AG09309 (cell line): ENCODE measurements around the gene HMCN1.
A peak's percentile ranks its signal among the peaks of the same experiment; 100 is the strongest.
"Not testable (repeated sequence)": the region's sequence is repeated elsewhere in the genome, so short reads cannot be mapped to it uniquely, and the experiment has no call there.

Experiments
- DNase-seq: peaks from one replicate; pipeline ENCODE4 v3.0.0-alpha.2; 2010; ENCODE audit warnings: low read depth
- H3K4me3 ChIP-seq: 2 replicates; pipeline ENCODE4 v1.5.1; 2011; ENCODE audit warnings: mild to moderate bottlenecking, low read depth, low read length, moderate library complexity; ENCODE audit not compliant: control insufficient read depth
- CTCF ChIP-seq: IDR thresholded peaks from 2 replicates; pipeline ENCODE4 v1.5.1; 2011; ENCODE audit warnings: mild to moderate bottlenecking, low read depth, low read length, inconsistent platforms; ENCODE audit not compliant: insufficient read depth, control insufficient read depth; ENCODE audit errors: missing control alignments

HMCN1 gene

DNA sequence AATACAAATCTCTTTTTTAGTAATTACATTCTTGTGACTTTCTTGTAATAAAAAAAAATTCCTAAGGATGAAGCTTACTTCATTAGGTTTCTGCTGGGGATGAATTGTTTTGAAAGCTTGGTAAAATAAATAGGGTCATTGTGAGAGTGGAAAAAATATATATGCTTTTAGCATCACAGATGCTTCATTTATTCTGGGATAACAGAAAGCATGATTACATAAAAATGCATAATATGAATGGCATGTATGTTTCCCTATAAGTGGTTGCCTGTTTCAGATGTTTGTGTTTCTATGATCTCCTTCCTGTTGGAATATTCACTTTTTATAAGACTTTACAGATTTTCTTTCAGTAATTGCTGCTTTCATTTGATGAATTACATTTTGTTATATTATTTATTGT is 42.3 kb downstream of the HMCN1 start:
- H3K4me3 ChIP-seq: no peak overlapping the region
- no peak for DNase-seq
- no peak for TF ChIP-seq CTCF

- DNase-seq, H3K4me3 ChIP-seq: not testable (repeated sequence)
These were observed 49.7 kb downstream of the HMCN1 start for GRCh38 chr1:185783860-185784259.

- TF ChIP-seq CTCF: no peak
- H3K4me3 ChIP-seq: no peak overlapping the region
- no peak for DNase-seq
These were observed 51.4 kb downstream of the HMCN1 start for GRCh38 chr1:185785586-185785985.

GRCh38 chr1:185786524-185786923 is 52.3 kb downstream of the HMCN1 start:
- no peak for TF ChIP-seq CTCF
- peak; percentile 90 for DNase-seq
- no peak overlapping the region for H3K4me3 ChIP-seq

GRCh38 chr1:185787238-185787637 is 53.0 kb downstream of the HMCN1 start:
- H3K4me3 ChIP-seq: no peak overlapping the region
- DNase-seq: no peak
- no peak for TF ChIP-seq CTCF

- H3K4me3 ChIP-seq: no peak overlapping the region
These were observed 54.2 kb downstream of the HMCN1 start for GRCh38 chr1:185788386-185788785.

GRCh38 chr1:185789501-185790193 is 55.5 kb downstream of the HMCN1 start:
- no peak for TF ChIP-seq CTCF
- H3K4me3 ChIP-seq: no peak overlapping the region
- no peak for DNase-seq

More at GRCh38 chr1:185788386-185788785, 54.2 kb downstream of the HMCN1 start:
- TF ChIP-seq CTCF: no peak
- no peak for DNase-seq
